K562 (cell line): Measurements from ENCODE around the gene ZFYVE1. TPM values are rescaled to one million over a fixed set of nuclear protein-coding genes. Genes with fewer than 3 reads are reported as not detected.

Experiments used
- CREB1 ChIP-seq, 2 experiments: sonication (generic) in 1 of 2; formaldehyde crosslinking in 1 of 2; IDR thresholded peaks; 2 replicates each; pipeline versions ENCODE4 v1.6.1 to v1.8.0; 2012 to 2022; ENCODE audit warnings: inconsistent platforms in 1 of 2, mild to moderate bottlenecking in 1 of 2, missing genetic modification reagents in 1 of 2, moderate library complexity in 1 of 2
- CSDE1 ChIP-seq, 2 experiments: fragments of 450-650 bp; IDR thresholded peaks; 2 replicates each; pipeline ENCODE4 v1.6.1; 2016; ENCODE audit warnings: mild to moderate bottlenecking in 1 of 2
- EGR1 ChIP-seq: fragments of 450-650 bp; conservative IDR thresholded peaks from 2 replicates; pipeline ENCODE4 v1.6.1; 2017; ENCODE audit warnings: mild to moderate bottlenecking
- FOSL1 ChIP-seq: fragments of 200-800 bp; sonication (Bioruptor generic); conservative IDR thresholded peaks from 2 replicates; pipeline ENCODE4 v1.6.1; 2016; ENCODE audit warnings: missing genetic modification characterization, missing compliant biosample characterization
- FOXP1 ChIP-seq: sonication (generic); formaldehyde crosslinking; IDR thresholded peaks from 2 replicates; pipeline ENCODE4 v1.8.0; 2022; ENCODE audit warnings: mild to moderate bottlenecking, missing genetic modification reagents
- GABPA ChIP-seq: fragments of 200-800 bp; sonication (Bioruptor generic); conservative IDR thresholded peaks from 2 replicates; pipeline ENCODE4 v1.6.1; 2016; ENCODE audit warnings: low read depth, missing genetic modification characterization, missing compliant biosample characterization
- GTF2F1 ChIP-seq: IDR thresholded peaks from 2 replicates; pipeline ENCODE4 v1.6.1; 2011; ENCODE audit warnings: low read depth, low read length, improper control_type of control experiment
- KDM5B ChIP-seq: fragments of 200-600 bp; sonication (generic); IDR thresholded peaks from 2 replicates; pipeline ENCODE4 v1.6.1; 2012; ENCODE audit warnings: low read depth, mild to moderate bottlenecking, moderate library complexity, low read length, control low read depth, inconsistent platforms; ENCODE audit not compliant: insufficient replicate concordance
- LEF1 ChIP-seq: fragments of 450-650 bp; IDR thresholded peaks from 2 replicates; pipeline ENCODE4 v1.6.1; 2016; ENCODE audit warnings: mild to moderate bottlenecking
- MBD2 ChIP-seq: sonication (generic); IDR thresholded peaks from 2 replicates; pipeline ENCODE4 v1.6.1; 2016; ENCODE audit warnings: low read depth, borderline replicate concordance
- MLLT1 ChIP-seq, 2 experiments: fragments of 450-650 bp; IDR thresholded peaks; 2 replicates each; pipeline ENCODE4 v1.6.1; 2016
- MTA2 ChIP-seq: fragments of 450-650 bp; IDR thresholded peaks from 2 replicates; pipeline ENCODE4 v1.6.1; 2016; ENCODE audit warnings: low read depth
- NEUROD1 ChIP-seq: fragments of 150-350 bp; IDR thresholded peaks from 2 replicates; pipeline ENCODE4 v1.6.1; 2014; ENCODE audit warnings: borderline replicate concordance, low read length, low read depth; ENCODE audit not compliant: partially characterized antibody
- NFRKB ChIP-seq: fragments of 450-650 bp; IDR thresholded peaks from 2 replicates; pipeline ENCODE4 v1.6.1; 2016; ENCODE audit warnings: low read depth
- NKRF ChIP-seq: fragments of 450-650 bp; IDR thresholded peaks from 2 replicates; pipeline ENCODE4 v1.6.1; 2016; ENCODE audit warnings: borderline replicate concordance
- NR2C1 ChIP-seq, 2 experiments: fragments of 450-650 bp; IDR thresholded peaks; 2 replicates each; pipeline ENCODE4 v1.6.1; 2017; ENCODE audit warnings: mild to moderate bottlenecking in 2 of 2, antibody characterized with exemption in 1 of 2, inconsistent platforms in 1 of 2, missing compliant biosample characterization in 1 of 2, missing genetic modification characterization in 1 of 2
- NRF1 ChIP-seq, 2 experiments: fragments of 450-650 bp; IDR thresholded peaks in 1 of 2; conservative IDR thresholded peaks in 1 of 2; 2 replicates each; pipeline ENCODE4 v1.6.1; 2014; ENCODE audit warnings: mild to moderate bottlenecking in 2 of 2
- POLR2H ChIP-seq: IDR thresholded peaks from 2 replicates; pipeline ENCODE4 v1.6.1; 2016; ENCODE audit warnings: missing genetic modification characterization, low read depth, mild to moderate bottlenecking, control low read depth, missing compliant biosample characterization, moderate library complexity
- RBFOX2 ChIP-seq: fragments of 200-400 bp; formaldehyde crosslinking; IDR thresholded peaks from 2 replicates; pipeline ENCODE4 v1.6.1; 2017; ENCODE audit warnings: low read depth, mild to moderate bottlenecking, low read length, moderate library complexity
- RUNX1 ChIP-seq: sonication (generic); IDR thresholded peaks from 2 replicates; pipeline ENCODE4 v1.6.1; 2016; ENCODE audit warnings: antibody characterized with exemption, low read depth
- TOE1 ChIP-seq, 2 experiments: fragments of 450-650 bp in 1 of 2; sonication (generic) in 1 of 2; formaldehyde crosslinking in 1 of 2; IDR thresholded peaks; 2 replicates each; pipeline versions ENCODE4 v1.7.1 to v1.8.0; 2016 to 2022; ENCODE audit warnings: borderline replicate concordance in 2 of 2, mild to moderate bottlenecking in 2 of 2, antibody characterized with exemption in 1 of 2, inconsistent platforms in 1 of 2, low read depth in 1 of 2, missing genetic modification reagents in 1 of 2, moderate library complexity in 1 of 2
- YY1 ChIP-seq, 3 experiments: IDR thresholded peaks; 2 replicates each; pipeline ENCODE4 v1.6.1; 2011; ENCODE audit warnings: low read length in 2 of 3, mild to moderate bottlenecking in 2 of 3, moderate library complexity in 2 of 3, borderline replicate concordance in 1 of 3, control low read depth in 1 of 3, low read depth in 1 of 3; ENCODE audit not compliant: insufficient read depth in 3 of 3, insufficient replicate concordance in 2 of 3, control insufficient read depth in 1 of 3, insufficient read length in 1 of 3; ENCODE audit errors: extremely low read depth in 1 of 3
- ZNF696 ChIP-seq: fragments of 250-450 bp; sonication (Bioruptor Pico); conservative IDR thresholded peaks from 2 replicates; pipeline ENCODE4 v1.4.0; 2020; ENCODE audit warnings: mild to moderate bottlenecking, moderate library complexity
- ZZZ3 ChIP-seq: fragments of 450-650 bp; IDR thresholded peaks from 2 replicates; pipeline ENCODE4 v1.6.1; 2016; ENCODE audit warnings: antibody characterized with exemption, mild to moderate bottlenecking, moderate library complexity
- polyA plus RNA-seq, 8 experiments: library from polyadenylated mRNA; depleted of rRNA in 4 of 8; stranded (reverse) in 5 of 8; unstranded in 3 of 8; fragments of >200 nt; fragmentation: Nextera tagmentation in 2 of 8; fragmentation: Illumina TruSeq in 1 of 8; extraction: Ambion mirVana in 2 of 8; extraction: Trizol in 1 of 8; gene quantifications; 2 replicates each; pipeline versions ENCODE4 v1.2.1 to v1.2.3, GENCODE V29; 2011 to 2014; ENCODE audit warnings: inconsistent platforms in 1 of 8, missing spikeins in 1 of 8
- total RNA-seq, 7 experiments: library from RNA; depleted of rRNA in 6 of 7; stranded (reverse); fragments of >200 nt in 6 of 7; fragmentation: Illumina TruSeq in 2 of 7; extraction: Trizol in 2 of 7; gene quantifications; 2 replicates each; pipeline versions ENCODE4 v1.2.1 to v1.2.3, GENCODE V29; 2011 to 2021; ENCODE audit warnings: low replicate concordance in 1 of 7

Gene ZFYVE1
- total and polyA plus RNA-seq, 9 of the 15 experiments (the other 6 are each of a cell fraction or from before 2014, with no cell fraction given): 0.62 to 5.5 (median 3.4) TPM

DNA sequence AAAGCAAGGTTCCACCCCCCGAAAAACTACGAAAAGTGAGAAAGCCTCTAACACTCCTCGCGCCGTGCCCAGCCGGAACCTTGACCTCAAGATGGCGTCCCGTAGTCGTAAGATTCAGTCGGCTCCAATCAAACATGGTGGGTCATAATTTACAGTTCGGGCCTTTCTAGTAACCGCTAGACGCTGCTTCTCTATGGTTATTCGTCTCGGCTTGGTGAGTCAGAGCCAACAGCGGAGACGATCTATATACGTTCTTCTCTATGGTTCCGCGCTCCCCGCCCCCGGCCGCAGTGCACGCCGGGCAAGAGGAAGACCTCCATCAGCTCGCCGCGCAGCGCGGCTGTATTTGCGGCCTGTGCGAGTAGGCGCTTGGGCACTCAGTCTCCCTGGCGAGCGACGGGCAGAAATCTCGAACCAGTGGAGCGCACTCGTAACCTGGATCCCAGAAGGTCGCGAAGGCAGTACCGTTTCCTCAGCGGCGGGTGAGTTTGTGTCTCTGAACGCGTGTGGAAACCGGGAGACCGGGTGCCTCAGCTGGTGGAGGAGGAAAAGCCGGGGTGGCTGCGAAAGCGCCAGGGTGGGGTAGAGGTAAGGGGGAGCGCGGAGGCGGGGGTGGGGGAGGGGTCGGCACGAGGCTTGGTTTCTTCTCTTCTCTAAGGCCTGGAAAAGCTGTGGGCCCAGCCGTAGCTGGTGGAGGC, 31.5 kb upstream of the ZFYVE1 start, which contains the start of gene RBM25 (continued):
- peak; percentile 82 for TF ChIP-seq NR2C1 (IDR thresholded peaks at IDR 0.05)
- peak; percentile 87 for TF ChIP-seq NR2C1 (tag; IDR thresholded peaks at IDR 0.05)
- no peak for TF ChIP-seq ZNF696 (CRISPR knock-in tag)
- no peak for TF ChIP-seq RUNX1
- peak; percentile 87 for TF ChIP-seq EGR1
- peak; percentile 94 for TF ChIP-seq KDM5B
- peak; percentile 36; the same call in 1 of the 2 replicates for TF ChIP-seq MBD2
- peak; percentile 64 for TF ChIP-seq GABPA
- TF ChIP-seq FOXP1: peak; percentile 80; the same call in 1 of the 2 replicates
- TF ChIP-seq CSDE1 (IDR thresholded peaks at IDR 0.05): peak in 1 of 2 experiments; percentile 51; a peak in 1 of 4 replicates
- TF ChIP-seq MLLT1 (IDR thresholded peaks at IDR 0.05): 0 out of 4 replicates have a peak, but pooled peaks of 1 of the 2 experiments have one; percentile 10
- TF ChIP-seq GTF2F1: peak; percentile 82; the same call in 1 of the 2 replicates
- TF ChIP-seq NKRF: peak; percentile 92
- peak; percentile 24 for TF ChIP-seq NEUROD1
- TF ChIP-seq LEF1: peak; percentile 23; the same call in 1 of the 2 replicates
- TF ChIP-seq ZZZ3: peak; percentile 66
- peak; percentile 95 for TF ChIP-seq FOSL1
- TF ChIP-seq NRF1 (conservative IDR thresholded peaks at IDR 0.05 in 1 of 2, IDR thresholded peaks at IDR 0.05 in 1 of 2): peak; percentile 71 to 76
- TF ChIP-seq CREB1 (IDR thresholded peaks at IDR 0.05): peak; percentile 59
- TF ChIP-seq CREB1 (CRISPR knock-in tag; IDR thresholded peaks at IDR 0.05): peak; percentile 59; the same call in 1 of the 2 replicates
- TF ChIP-seq NFRKB: peak; percentile 98
- peak; percentile 92 for TF ChIP-seq POLR2H (tag)
- TF ChIP-seq TOE1 (IDR thresholded peaks at IDR 0.05; ENCODE audit: borderline replicate concordance): peak; percentile 18; the same call in 1 of the 2 replicates
- TF ChIP-seq TOE1 (CRISPR knock-in tag; IDR thresholded peaks at IDR 0.05; ENCODE audit: borderline replicate concordance, low read depth): no peak
- TF ChIP-seq RBFOX2: peak; percentile 99
- TF ChIP-seq YY1 (IDR thresholded peaks at IDR 0.05; ENCODE audit: borderline replicate concordance in 1 of 3, control insufficient read depth in 1 of 3, extremely low read depth in 1 of 3, insufficient read depth in 3 of 3, insufficient read length in 1 of 3, insufficient replicate concordance in 2 of 3, low read depth in 1 of 3, low read length in 2 of 3): peak; percentile 75 to 97 (median 92)
- TF ChIP-seq MTA2: no peak
